Measurements from ENCODE around the gene COL13A1.

COL13A1 gene

GRCh38 chr10:69848454-69848853, 46.7 kb downstream of the COL13A1 start:
- Histone ChIP-seq H3K27ac (no peak overlapping the region), H3K4me3 (no peak overlapping the region)
- no peak for DNase-seq (ENCODE audit: low spot score)
- TF ChIP-seq CTCF (IDR thresholded peaks at IDR 0.05), result no peak

DNA sequence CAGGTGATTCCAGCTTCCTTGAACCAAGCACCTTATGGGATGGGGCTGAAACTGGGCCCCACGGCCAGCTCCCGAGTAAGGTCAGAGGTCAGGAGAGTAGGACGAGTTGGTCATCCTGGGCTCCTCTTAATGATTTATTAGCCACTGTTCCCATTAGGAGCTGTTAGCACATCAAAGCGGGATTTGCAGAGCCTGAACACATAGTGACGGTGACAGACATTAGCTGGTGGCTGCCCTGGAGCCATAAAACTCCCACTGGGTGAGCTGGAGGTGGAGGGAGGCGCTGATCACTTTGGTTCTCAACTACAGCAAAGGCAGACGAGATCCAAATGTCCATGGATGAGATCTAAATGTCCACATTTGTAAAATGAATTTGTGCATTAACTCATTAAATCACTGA, 48.1 kb downstream of the COL13A1 start:
- TF ChIP-seq CTCF (IDR thresholded peaks at IDR 0.05), result no peak
- Histone ChIP-seq H3K27ac (no peak overlapping the region), H3K4me3 (no peak overlapping the region)
- DNase-seq (ENCODE audit: low spot score), result no peak

- DNase-seq (ENCODE audit: low spot score), result no peak
- no peak for TF ChIP-seq CTCF (IDR thresholded peaks at IDR 0.05)
- no peak overlapping the region for H3K4me3 ChIP-seq
- H3K27ac ChIP-seq, result no peak overlapping the region
Observed at GRCh38 chr10:69850440-69850839, 48.7 kb downstream of the COL13A1 start.

GRCh38 chr10:69851306-69851705, 49.6 kb downstream of the COL13A1 start:
- DNase-seq (ENCODE audit: low spot score), result no peak
- Histone ChIP-seq H3K4me3 (no peak overlapping the region), H3K27ac (no peak overlapping the region)
- TF ChIP-seq CTCF (IDR thresholded peaks at IDR 0.05), result no peak

- Histone ChIP-seq H3K27ac (no peak overlapping the region), H3K4me3 (no peak overlapping the region)
- DNase-seq (ENCODE audit: low spot score), result no peak
- TF ChIP-seq CTCF (IDR thresholded peaks at IDR 0.05), result no peak
Observed at GRCh38 chr10:69853064-69853463, 51.4 kb downstream of the COL13A1 start.

DNA sequence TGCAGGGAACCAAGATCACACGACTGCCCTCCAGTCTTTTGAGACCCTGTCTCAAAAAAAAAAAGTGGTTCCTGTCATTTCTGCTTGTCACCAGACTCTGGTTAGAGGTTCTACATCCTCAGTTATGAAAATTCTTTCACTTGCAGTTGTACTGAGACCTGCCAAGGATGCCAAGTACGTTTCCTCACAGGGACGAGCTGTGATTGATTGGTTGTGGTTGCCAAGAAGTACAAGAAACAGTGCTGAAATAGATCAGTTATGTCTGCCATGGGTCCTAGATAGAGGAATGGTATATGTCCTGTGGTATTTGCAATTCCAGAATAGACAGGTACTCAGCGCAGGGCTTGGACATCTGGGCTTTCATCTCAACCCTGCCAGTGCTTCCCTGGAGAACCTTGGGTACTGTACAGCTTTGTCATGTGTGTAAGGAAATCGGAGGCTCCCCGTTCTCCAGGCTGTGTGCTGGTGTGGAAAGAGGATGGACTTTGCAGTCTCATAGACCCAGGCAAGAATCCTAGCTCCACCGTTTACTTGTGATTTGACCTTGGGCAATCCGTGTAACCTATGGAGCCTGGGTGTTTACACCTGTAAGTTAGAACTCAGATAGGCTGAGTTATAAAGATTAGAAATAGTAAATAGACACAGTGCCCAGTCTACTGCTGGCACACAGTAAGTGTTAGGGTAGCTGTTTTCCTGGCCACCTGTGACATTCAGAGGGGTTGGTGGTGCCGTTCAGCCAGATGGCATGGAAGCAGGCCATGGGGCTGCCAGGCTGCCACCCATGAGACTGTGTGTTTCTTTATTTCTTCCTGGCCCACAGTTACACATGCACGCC, 53.0 kb downstream of the COL13A1 start:
- no peak for TF ChIP-seq CTCF (IDR thresholded peaks at IDR 0.05)
- H3K4me3 ChIP-seq, result no peak overlapping the region
- DNase-seq (ENCODE audit: low spot score), result no peak
- H3K27ac ChIP-seq, result no peak overlapping the region
